Measurements from ENCODE around the gene KCTD16. TPM values are rescaled to one million over a fixed set of nuclear protein-coding genes. Genes with fewer than 3 reads are reported as not detected.

The KCTD16 gene
- total RNA-seq, 1 experiment from 2014 or later, result 0.08 TPM

- ChIA-PET CTCF (no interaction called here), POLR2A (no interaction called here)
- no TSS peak for BruUV-seq (replicated peaks)
- no peak overlapping the region for H3K4me3 ChIP-seq (ENCODE audit: low read depth in 2 of 2, low read length in 2 of 2)
- ATAC-seq (no peak), DNase-seq (ENCODE audit: low read depth, low spot score) (no peak)
- no peaks in the 10 kb centered on the region for H3K9me3 ChIP-seq (ENCODE audit: control insufficient read depth, insufficient read depth, low read depth, low read length)
- intact Hi-C loops (cut with micrococcal nuclease; ENCODE audit: unreplicated experiment), result no loop called here
- H3K27ac ChIP-seq (ENCODE audit: low read length), result no peak overlapping the region
- no peak for TF ChIP-seq REST (IDR thresholded peaks at IDR 0.05; ENCODE audit: insufficient read depth in 1 of 2, low read depth in 2 of 2, low read length in 1 of 2)
- no peak for TF ChIP-seq TCF7L2 (IDR thresholded peaks at IDR 0.05; ENCODE audit: low read depth, low read length)
- no peak for TF ChIP-seq POLR2AphosphoS5 (IDR thresholded peaks at IDR 0.05; ENCODE audit: low read depth, low read length)
- TF ChIP-seq CTCF (IDR thresholded peaks at IDR 0.05), result no peak
- no peak for TF ChIP-seq SIN3A (IDR thresholded peaks at IDR 0.05; ENCODE audit: borderline replicate concordance, insufficient read depth, low read depth, low read length)
- no peaks in the 10 kb centered on the region for H3K36me3 ChIP-seq (ENCODE audit: control insufficient read depth, insufficient read depth, low read length)
- H3K4me1 ChIP-seq (ENCODE audit: control insufficient read depth, insufficient read depth, low read length), result no peaks in the 10 kb centered on the region
- in situ Hi-C loops (cut with HindIII; ENCODE audit: low pct_unique_long_range_greater_than_20kb, low sequenced_read_pairs), result no loop called here
- peaks cover 38% of the 10 kb centered on the region for H3K27me3 ChIP-seq (ENCODE audit: control insufficient read depth, insufficient read depth, low read length)
Observed at GRCh38 chr5:144210655-144211054, 40.0 kb downstream of the KCTD16 start.

- intact Hi-C loops (cut with micrococcal nuclease; ENCODE audit: unreplicated experiment) (no loop called here), in situ Hi-C loops (cut with HindIII; ENCODE audit: low pct_unique_long_range_greater_than_20kb, low sequenced_read_pairs) (no loop called here)
- BruUV-seq (replicated peaks), result no TSS peak
- DNase-seq (ENCODE audit: low read depth, low spot score), result no peak
- no peaks in the 10 kb centered on the region for H3K9me3 ChIP-seq (ENCODE audit: control insufficient read depth, insufficient read depth, low read depth, low read length)
- TF ChIP-seq POLR2AphosphoS5 (IDR thresholded peaks at IDR 0.05; ENCODE audit: low read depth, low read length), result no peak
- no peak for TF ChIP-seq REST (IDR thresholded peaks at IDR 0.05; ENCODE audit: insufficient read depth in 1 of 2, low read depth in 2 of 2, low read length in 1 of 2)
- no peak for TF ChIP-seq TCF7L2 (IDR thresholded peaks at IDR 0.05; ENCODE audit: low read depth, low read length)
- TF ChIP-seq CTCF (IDR thresholded peaks at IDR 0.05), result no peak
- no peak for TF ChIP-seq SIN3A (IDR thresholded peaks at IDR 0.05; ENCODE audit: borderline replicate concordance, insufficient read depth, low read depth, low read length)
- ChIA-PET POLR2A (no interaction called here), CTCF (no interaction called here)
- no peaks in the 10 kb centered on the region for H3K4me1 ChIP-seq (ENCODE audit: control insufficient read depth, insufficient read depth, low read length)
- H3K27me3 ChIP-seq (ENCODE audit: control insufficient read depth, insufficient read depth, low read length), result no peaks in the 10 kb centered on the region
- no peak for ATAC-seq
- H3K4me3 ChIP-seq (ENCODE audit: low read depth in 2 of 2, low read length in 2 of 2), result no peak overlapping the region
- no peaks in the 10 kb centered on the region for H3K36me3 ChIP-seq (ENCODE audit: control insufficient read depth, insufficient read depth, low read length)
- H3K27ac ChIP-seq (ENCODE audit: low read length), result no peak overlapping the region
Observed at GRCh38 chr5:144219869-144220268, 49.2 kb downstream of the KCTD16 start.

Measured in Panc1 (cell line).